HL-60/S4 treated with retinoic acid at 250 ng/mL for 4 days and 3 days (cell line): ENCODE measurements around the gene TSC1.

Experiments used
- in situ Hi-C: fragments of 300-500 bp; cut with MboI; formaldehyde crosslinking; loops from 2 replicates; pipeline ENCODE4 v1.7.0; 2022; ENCODE audit warnings: low sequenced_read_pairs

The TSC1 gene

DNA sequence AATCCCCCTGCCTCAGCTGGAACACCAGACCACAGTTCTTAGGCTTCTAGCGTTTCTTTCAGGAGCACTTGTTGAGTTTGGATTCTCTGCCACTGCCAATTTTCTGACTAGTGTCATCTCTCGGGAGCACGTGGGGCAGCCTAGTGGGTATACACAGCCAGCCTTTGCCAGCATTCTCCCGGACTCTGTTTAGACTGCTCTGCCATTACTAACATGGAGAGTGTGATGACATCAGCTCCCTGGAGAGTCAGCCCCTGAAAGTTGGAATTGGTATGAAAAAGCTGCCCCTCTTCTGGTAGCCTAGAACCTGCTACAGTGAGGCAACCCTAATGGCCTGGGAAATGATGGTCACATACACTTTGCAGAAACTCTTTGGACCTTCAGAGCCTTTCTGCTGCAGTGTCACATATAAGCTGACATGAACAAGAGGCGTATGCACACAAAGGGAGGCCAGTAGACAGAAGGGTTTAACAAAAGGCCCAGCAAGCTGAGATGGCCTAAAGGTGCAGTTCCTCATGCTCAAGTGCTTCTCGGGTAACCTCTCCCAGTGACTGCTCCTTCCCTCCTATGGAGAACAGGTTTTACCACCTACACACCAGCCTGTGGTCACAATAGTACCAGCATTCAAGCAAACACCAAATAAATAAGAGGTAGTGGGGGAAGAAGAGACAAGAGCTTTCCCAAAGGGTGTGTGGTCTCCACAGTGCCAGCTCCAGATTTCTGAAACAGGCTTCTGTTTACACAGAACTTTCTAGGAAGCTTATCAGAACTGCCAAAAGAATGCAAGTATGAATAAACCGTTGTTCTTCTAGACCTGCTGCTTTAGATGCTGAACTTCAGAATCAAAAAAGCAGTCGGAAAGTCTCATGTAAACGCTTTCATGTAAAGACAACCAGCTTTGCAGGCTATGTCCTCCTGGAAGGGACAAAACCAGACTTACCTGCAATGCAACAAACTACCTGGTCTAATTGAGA is 49.3 kb downstream of the TSC1 start:
- in situ Hi-C loops, result no loop called here

DNA sequence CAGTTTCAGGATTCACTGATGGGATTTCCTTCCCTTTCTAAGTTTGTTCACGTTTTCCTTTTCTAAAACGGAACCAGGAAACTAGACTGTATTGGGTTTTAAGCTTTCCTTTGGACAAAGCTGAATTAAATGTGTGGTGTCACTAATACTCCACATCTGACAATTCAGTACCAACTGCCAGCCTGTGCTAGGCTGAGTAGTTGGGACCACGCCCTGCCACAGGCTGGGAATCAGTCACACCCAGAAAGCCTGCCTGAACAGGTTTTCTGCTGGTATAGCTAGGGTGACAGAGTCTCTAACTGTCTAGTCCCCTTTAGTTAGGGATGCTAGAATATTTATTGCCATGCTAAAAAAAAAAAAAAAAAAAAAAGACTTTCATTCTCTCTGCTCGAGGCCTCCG is 50.1 kb downstream of the TSC1 start:
- in situ Hi-C loops, result no loop called here

DNA sequence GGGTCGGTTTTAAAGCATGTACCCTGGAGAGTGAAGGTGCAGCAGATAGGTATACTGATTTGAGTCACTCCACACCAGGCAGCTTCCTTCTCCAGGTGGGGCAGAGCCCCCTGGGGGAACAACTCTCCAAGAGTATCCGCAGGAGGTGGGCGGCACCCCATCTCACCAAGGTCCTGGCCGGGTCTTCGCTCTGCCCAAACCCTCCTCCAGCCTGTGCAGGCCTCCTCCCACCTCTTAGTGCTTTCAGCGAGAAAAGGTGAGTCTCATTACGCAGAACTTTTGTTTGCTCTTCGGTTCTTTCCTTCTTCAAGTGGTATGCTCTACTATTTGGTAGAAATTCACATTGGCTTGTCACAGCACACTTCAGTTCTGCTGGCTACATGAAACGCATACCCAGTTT is 52.0 kb downstream of the TSC1 start:
- in situ Hi-C loops, result no loop called here

DNA sequence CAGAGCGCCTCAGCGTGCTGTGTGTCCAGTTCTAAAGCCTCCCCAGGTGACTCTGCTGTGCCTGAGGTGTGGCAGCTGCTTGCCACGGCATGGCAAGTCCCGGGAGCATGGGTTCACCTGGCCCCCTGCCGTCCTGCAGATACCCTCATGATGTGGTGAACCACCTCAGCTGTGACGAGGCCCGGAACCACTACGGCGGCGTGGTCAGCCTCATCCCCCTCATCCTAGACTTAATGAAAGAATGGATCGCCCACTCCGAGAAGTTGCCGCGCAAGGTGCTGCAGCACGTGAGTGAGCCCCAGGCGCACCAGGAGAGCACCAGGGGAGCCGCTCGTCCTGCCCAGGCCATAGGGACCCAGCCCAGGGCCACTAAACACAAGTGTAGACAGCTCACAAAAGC is 56.3 kb downstream of the TSC1 start:
- in situ Hi-C loops, result no loop called here

DNA sequence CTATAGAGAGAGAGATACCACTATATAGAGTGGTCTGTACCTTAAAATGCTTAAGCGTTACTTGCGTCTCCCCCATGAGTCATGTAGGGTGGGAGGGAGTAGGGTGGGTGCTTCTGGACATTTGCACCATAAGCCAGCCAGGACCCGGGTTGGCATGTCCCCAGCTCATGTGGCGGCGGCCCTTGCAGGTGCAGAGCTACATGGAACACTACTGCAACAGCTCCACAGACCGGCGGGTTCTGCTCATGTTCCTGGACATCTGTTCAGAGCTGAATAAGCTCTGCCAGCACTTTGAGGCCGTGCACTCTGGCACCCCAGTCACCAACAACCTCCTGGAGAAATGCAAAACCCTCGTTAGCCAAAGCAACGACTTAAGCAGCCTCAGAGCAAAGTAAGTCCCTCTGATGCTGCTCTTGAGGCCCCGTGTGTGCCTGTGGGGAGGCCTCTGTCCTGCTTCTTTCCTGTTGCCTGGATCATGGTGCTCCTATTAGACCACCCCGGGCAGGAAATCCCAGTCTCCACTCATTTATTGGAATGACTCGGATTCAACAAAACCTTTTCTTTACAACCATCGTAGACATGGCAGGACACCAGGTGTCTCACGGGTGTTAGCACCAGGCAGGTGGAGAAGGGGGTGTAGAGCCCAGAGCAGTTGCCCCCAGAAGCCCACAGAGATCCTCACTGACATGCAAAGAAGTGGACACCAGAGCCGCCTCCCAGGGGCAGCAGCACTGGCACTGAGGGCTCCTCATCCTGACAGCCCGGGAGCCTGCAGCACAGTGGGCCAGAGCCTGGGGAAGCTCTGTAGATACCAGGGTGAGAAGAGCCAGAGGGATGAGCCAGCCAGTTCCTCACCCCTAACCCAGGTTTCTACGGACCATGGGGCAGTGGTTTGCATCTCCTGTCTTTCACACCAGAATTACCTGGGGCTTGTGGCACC is 57.0 kb downstream of the TSC1 start:
- in situ Hi-C loops, result no loop called here

DNA sequence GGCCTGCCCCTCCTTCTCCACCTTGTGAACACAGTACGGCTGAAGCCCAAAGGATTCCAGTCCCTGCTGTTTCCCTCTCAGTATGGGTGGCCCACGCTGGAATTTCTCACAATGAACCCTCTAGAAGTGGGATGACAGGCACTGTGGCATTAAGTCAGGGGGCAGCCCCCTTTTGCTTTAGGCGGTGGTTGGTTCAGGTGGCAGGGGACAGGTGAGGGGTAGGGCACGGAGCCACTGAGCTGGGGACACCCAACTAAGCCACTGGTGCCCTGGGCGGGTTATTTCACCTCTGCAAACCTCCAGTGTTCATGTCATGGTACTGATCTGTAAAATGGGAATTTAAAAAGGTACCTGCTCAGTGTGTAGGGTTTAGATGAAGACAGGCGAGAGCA is 58.1 kb downstream of the TSC1 start:
- in situ Hi-C loops, result no loop called here

DNA sequence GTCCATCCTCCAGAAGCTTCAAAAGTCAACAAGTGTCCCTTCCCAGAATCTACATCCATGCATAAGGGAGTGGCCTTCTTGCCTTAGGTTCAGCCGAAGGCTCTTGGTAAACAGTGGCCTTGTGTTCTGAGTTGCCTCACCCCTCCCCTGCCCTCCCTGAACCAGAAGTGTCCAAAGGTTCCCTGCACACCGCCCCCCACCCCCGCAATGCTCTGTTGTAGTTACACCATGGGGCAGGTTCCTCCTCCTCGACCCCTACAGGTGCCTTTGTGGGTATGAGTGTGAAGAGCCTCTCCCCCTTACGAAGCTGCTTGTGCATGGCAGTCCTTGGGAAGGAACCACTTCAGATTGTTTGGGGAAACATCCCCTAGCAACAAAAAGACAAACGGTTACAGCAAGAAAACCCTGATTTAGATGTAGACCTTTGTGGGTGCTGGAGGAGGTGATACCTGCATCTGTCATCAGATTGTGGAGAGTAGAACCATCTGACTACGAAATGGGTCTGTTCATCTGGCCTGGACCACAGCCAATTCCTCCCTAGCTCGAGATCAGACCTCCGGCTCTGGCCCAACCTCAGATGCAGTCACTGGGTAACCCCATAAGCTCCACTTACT is 58.6 kb downstream of the TSC1 start:
- in situ Hi-C loops, result no loop called here

DNA sequence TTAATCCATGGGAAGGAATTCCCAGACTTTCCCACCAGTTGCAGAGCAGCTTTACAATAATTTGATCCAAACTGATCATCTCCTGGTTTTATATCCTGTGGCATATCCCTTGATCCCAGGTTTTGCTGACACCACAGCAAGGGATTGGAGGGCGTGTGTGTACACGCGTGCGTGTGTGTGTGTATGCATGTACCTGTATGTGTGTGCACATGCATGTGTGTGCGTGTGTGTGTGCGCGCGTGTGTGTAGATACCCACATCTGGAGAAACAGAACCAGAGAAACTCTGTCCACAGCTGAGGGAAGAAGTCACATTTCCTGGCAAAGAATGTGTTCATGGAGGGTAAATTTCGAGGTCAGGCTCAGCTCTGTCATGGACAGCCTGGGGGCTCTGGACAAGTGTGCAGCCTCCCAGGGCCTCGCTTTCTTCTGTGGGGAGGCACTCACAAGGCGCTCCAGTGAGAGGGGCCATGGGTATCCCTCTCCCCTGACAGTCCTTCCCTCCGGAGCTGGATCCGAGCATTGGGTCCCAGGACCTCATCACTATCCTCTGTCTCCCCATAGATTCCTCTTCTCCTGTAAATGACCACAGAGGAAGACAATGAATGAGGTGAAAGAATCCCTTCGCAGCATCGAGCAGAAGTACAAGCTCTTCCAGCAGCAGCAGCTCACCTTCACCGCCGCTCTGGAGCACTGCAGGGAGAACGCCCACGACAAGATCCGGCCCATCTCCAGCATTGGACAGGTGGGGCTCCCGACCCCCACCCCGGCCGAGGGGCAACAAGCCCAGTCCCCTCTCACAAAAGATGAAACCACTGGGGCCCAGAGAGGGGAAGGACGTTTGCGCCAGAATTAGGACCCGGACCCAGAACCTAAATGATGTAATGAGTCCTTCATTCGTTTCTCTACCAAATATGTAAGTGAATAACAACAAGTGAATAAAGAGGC is 60.8 kb downstream of the TSC1 start:
- in situ Hi-C loops, result no loop called here

DNA sequence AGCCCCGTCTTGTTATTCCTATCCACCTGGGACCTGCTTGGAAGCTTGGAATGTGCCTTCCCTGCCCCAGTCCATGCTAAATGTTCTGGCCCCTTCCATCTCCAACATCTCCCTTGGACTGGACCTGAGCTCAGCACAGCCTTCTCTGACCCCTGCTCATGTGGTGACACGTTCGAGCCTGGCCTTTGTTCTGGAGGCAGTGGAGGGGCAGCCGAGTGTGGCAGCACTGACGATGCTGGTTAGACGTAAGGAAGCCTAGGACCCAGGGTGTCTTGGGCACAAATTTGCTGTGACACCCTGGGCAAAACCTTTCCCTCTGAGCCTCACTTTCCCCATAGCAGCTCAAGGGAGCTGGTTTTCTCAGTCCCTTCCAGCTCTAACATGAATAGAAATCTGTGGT is 61.8 kb downstream of the TSC1 start:
- in situ Hi-C loops, result no loop called here

DNA sequence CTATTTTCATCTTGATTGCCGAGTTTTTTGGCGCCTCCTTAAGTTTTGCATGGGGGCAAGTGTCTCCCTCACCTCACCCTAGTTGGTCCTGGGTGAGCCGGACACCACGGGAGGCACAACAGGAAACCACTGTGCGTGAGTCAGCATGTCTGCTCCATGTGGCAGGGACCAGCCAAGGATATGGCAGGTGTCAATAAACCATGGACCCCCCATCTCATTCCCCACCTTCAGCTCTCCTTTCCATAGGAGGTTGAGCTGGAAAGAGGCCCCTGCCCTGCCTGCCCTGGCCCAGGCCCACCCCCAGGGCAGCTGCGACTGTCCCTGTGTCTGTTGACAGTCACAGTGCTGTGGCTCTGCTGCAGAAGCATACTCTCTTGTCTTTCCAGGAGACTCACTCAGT is 62.6 kb downstream of the TSC1 start:
- in situ Hi-C loops, result no loop called here

DNA sequence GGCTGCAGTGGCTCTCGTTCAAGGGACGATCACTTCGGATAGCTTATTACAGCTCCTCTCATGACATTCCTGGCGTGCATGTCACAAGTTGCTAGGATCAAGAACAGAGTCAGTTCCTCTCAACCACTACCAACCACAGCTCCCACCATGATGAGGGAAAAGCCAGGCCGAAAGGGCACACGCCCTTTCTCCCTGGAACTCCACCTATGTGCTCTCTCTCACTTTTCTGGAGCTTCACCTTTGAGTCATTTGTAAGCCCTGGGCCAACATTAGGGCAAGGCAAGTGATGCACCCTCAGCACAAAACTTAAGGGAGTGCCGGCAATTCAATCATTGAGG is 64.1 kb downstream of the TSC1 start:
- in situ Hi-C loops, result no loop called here

DNA sequence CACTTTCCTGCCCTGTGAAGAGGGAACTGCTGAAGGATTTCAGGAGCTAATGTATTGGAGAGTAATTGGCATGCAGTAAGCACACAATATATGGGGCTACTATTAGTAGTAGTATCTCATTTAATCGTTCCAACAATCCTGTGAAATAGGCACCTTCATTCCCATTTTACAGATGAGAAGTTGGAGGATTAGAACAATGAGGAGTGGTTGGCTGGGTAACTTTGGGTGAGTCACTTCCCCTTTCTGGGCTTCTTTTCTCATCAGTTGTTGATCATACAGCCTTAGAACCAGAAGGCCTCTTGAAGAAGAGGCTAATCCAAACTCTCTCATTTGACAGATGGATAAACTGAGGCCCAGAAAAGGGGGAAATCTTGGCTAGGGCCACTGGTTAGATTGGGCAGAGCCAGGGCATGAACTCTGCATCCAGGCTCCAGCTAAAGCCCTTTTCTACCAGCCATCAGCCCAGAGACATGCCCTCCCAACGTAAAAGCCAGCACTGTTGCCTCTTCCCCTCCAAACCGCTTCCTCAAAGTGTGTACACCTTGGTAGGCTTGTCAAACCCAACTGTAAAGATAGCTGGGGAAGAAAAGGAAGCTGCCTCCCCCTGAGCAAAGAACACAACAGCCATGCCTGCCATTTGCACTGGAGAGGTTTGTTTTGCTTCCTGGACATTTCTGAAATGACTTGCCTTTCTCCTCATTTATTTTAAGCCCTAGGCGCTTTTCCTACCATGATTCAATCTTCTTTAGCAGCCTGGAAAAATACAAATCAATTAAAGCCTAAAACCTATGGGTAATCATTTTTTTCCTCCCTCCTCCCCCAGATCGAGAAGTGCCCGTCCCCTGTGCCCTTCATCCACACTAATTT is 64.7 kb downstream of the TSC1 start:
- in situ Hi-C loops, result no loop called here

DNA sequence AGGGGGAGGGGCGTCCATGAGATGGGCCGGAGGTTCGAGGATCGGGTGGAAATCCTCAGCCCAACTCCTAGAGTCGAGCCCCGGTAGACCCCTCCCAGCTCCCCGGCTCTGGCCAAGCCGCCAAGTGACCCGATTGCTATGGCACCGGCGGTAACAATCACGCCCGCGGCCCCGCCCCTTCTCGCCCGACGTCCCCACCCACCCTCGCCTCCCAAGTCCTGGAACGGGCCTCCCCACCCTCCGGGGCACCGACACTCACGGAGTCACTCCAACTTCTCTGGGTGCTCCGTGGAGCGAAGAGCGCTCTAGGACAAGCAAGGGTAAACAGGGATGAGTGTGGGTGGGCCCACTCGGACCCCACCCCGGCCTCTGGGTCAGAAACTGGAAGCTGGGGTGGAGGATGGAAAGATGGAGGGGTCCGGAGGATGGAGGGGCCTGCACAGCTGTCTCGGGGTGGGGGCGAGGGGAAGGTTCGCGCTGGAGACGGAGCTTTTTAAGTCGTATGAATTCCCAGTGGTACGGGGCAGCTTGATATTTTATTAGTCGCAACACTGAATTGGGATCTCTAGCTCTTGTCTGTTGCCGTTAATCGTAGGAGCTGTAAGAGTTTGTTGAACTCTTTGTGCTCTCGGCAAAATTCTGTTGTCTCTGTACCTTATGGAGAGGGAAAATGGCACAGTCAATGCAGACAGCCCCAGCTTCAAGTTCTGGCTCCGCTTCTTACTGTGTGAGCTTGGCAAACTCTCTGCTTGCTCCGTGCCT is 65.5 kb downstream of the TSC1 start, which contains the start of gene SPACA9:
Gene SPACA9 (plus strand): TSS at position 204 of the 762 bp plus-strand sequence. CDS start 5,050 bp downstream, outside the sequence.
- in situ Hi-C loops, result no loop called here

DNA sequence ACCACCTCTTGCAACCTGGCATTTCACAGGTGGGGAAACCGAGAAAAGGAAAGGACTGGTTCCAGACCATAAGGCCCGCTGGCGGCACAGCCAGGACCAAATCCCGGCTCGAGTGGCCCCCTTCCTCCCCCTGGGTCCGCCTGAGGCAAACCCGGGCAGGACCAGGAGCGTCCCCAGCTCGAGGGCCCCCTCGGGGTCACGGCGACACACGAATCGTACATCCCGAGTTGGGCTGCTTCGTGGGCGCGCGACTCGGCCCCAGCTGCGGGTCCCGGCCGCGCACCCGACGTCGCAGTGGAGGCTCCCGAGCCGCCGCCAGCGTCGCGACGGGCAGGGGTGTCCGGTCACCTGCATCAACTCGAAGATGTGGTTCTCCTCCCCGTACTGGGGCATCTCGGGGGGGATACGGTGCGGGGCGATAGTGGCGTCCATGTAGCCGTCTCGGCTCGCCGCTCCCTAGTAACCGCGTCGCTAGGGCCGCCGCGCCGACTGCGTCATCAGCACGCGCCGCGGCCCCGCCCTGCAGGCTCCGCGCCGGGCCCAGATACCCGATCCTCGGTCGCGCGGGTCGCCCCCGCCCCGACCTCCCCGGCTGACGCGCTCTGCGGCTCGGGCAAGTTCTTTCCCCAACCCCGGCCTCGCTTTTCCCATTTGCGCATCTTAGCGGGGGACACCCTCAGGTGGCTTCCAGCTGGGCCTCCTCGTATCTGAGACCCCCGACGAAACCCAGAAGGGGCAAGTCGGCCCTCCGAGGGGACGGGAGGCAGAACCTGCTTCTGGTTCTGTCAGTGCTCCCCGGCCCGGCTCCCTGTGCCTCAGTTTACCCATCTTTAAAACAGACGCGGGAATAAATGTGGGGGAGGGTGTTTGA is 66.4 kb downstream of the TSC1 start, which contains the start of gene AK8:
Gene AK8 (minus strand): TSS at position 461 of the 871 bp plus-strand sequence. CDS start 29 bp downstream, at position 432.
- in situ Hi-C loops, result no loop called here

DNA sequence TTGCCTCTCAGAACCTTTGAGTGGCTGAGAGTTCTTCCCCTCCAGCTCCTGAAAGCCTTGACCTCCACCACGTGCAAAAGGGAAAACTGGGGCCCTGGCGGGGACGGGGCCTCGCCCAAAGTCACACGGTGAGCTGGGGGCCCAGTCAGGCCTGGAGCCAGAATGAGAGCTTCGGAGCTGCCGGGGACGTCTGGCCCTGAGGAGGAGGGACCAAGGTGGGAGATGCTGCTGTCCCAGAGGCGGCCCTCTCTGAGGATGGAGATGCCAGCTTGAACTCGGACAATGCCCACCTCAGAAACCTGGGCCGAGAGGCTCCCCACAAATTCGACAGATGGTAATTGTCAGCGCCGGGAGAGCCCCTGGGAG is 67.0 kb downstream of the TSC1 start:
- in situ Hi-C loops, result no loop called here

DNA sequence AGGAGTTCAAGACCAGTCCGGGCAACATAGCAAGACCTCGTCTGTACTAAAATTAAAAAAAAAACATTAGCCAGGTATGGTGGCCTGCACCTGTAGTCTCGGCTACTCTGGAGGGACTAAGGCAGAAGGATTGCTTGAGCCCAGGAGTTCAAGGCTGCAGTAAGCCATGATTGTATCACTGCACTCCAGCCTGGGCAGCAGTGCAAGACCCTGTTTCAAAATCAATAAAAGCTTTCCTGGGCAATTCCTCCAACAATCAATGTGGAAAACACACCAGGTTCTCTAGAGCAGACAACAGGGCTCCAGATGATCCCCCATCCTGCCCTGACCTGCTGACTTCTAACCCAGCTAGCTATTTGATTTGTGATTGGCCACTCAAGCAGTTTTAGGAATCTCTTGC is 67.6 kb downstream of the TSC1 start:
- in situ Hi-C loops, result no loop called here

DNA sequence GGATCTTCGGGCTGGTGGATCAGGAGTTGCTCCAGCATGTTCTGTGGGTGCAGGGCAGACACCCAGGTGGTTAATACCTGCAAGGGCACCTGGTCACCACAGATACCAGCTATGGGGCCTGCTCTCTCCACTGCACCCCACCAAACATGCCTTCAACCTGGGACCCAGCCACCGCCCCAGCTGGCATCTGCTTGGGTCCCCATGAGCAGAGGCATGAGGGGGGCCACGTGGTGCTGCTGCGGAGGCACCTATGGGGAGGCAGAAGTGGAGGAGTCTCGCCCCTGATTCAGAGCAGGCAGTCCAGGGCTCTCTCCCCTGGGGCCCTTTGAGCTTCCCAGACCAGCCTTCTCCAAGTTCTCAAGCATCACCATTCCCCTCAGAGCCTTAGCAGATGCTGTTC is 69.3 kb downstream of the TSC1 start:
- in situ Hi-C loops, result no loop called here
